HG03575 (cell line): Measurements from ENCODE around the gene ENOX1.

Experiments used
- ATAC-seq: cut with Tn5 transposase; IDR thresholded peaks from one replicate; pipeline ENCODE4 v1.9.1; 2021; ENCODE audit not compliant: unreplicated experiment, insufficient number of reproducible peaks, low FRiP score; ENCODE audit errors: extremely low read depth

The ENOX1 gene

GRCh38 chr13:43235028-43235427 is 551.7 kb downstream of the ENOX1 start:
- ATAC-seq, result no peak

GRCh38 chr13:43232873-43233265 is 553.9 kb downstream of the ENOX1 start:
- no peak for ATAC-seq

- no peak for ATAC-seq
Observed at GRCh38 chr13:43232144-43232872, 554.5 kb downstream of the ENOX1 start.

GRCh38 chr13:43230989-43231388 is 555.8 kb downstream of the ENOX1 start:
- ATAC-seq, result no peak

GRCh38 chr13:43229506-43229905 is 557.3 kb downstream of the ENOX1 start:
- no peak for ATAC-seq

GRCh38 chr13:43227721-43228120 is 559.1 kb downstream of the ENOX1 start:
- ATAC-seq, result no peak

- ATAC-seq, result no peak
Observed at GRCh38 chr13:43223216-43223615, 563.6 kb downstream of the ENOX1 start.

GRCh38 chr13:43222086-43222485 is 564.7 kb downstream of the ENOX1 start:
- ATAC-seq, result no peak

GRCh38 chr13:43221611-43222010 is 565.2 kb downstream of the ENOX1 start:
- no peak for ATAC-seq

- no peak for ATAC-seq
Observed at GRCh38 chr13:43220873-43221595, 565.7 kb downstream of the ENOX1 start.

GRCh38 chr13:43214124-43214523 is 572.6 kb downstream of the ENOX1 start:
- no peak for ATAC-seq

- no peak for ATAC-seq
Observed at GRCh38 chr13:43206838-43207237, 579.9 kb downstream of the ENOX1 start.

GRCh38 chr13:43205416-43205815 is 581.4 kb downstream of the ENOX1 start:
- ATAC-seq, result no peak

- ATAC-seq, result no peak
Observed at GRCh38 chr13:43204591-43204990, 582.2 kb downstream of the ENOX1 start.

GRCh38 chr13:43203781-43204180 is 583.0 kb downstream of the ENOX1 start:
- no peak for ATAC-seq

GRCh38 chr13:43200736-43201135 is 586.0 kb downstream of the ENOX1 start:
- no peak for ATAC-seq

GRCh38 chr13:43200307-43200706 is 586.5 kb downstream of the ENOX1 start:
- no peak for ATAC-seq

- no peak for ATAC-seq
Observed at GRCh38 chr13:43196750-43197370, 589.9 kb downstream of the ENOX1 start.

GRCh38 chr13:43196086-43196621 is 590.6 kb downstream of the ENOX1 start:
- ATAC-seq, result no peak

GRCh38 chr13:43195551-43195950 is 591.2 kb downstream of the ENOX1 start:
- ATAC-seq, result no peak
